GM12878 (cell line): ENCODE measurements around the gene ENTREP1. TPM values are rescaled to one million over a fixed set of nuclear protein-coding genes. Genes with fewer than 3 reads are reported as not detected.

Source experiments
- ATAC-seq: fragments of 200-7000 bp; cut with Tn5 transposase; 3 replicates; pipeline ENCODE4 v1.9.1; 2020; ENCODE audit warnings: mild to moderate bottlenecking, moderate library complexity
- BruUV-seq: library from RNA; stranded (reverse); fragments of 400-500 nt; replicated peaks from 2 replicates; lab custom pipeline; 2021; lab: Mats Ljungman, UMichigan
- CTCF ChIA-PET: fragments of 300-600 bp; sonication (Branson Sonifier 250); formaldehyde crosslinking; extraction: SDS; loops from one replicate; lab custom pipeline; 2021; ENCODE audit warnings: inconsistent platforms; lab: Yijun Ruan, JAX
- POLR2A ChIA-PET: fragments of 350-600 bp; formaldehyde crosslinking; extraction: SDS; loops from one replicate; lab custom pipeline; 2021; ENCODE audit warnings: inconsistent platforms; lab: Charles Lee
- RAD21 ChIA-PET: fragments of 300-600 bp; sonication (Branson Sonifier 250); formaldehyde crosslinking; loops from one replicate; lab custom pipeline; 2023; ENCODE audit warnings: antibody characterized with exemption; ENCODE audit not compliant: unreplicated experiment; lab: Charles Lee
- SMC1A ChIA-PET: fragments of 300-600 bp; sonication (Branson Sonifier 250); formaldehyde crosslinking; loops from one replicate; lab custom pipeline; 2023; ENCODE audit not compliant: unreplicated experiment, uncharacterized antibody; lab: Charles Lee
- DNase-seq: peaks from one replicate; pipeline ENCODE4 v3.0.0-alpha.2; 2011; ENCODE audit warnings: low read depth, low spot score
- FAIRE-seq: peaks from 3 replicates; lab custom pipeline; 2011; peaks lifted over from hg19 to GRCh38; lab: Jason Lieb, UNC
- H2AFZ ChIP-seq: 2 replicates; pipeline ENCODE4 v1.6.0; 2011; ENCODE audit warnings: low read depth, low read length, control low read depth; ENCODE audit not compliant: control insufficient read depth
- H3K27ac ChIP-seq: 2 replicates; pipeline ENCODE4 v1.5.1; 2011; ENCODE audit warnings: control low read depth; ENCODE audit not compliant: control insufficient read depth, insufficient read depth
- H3K27me3 ChIP-seq, 2 experiments: replicated peaks in 1 of 2; 2 replicates each; pipeline versions ENCODE4 v1.6.0 to v1.6.1; 2011; ENCODE audit warnings: low read length in 1 of 2; ENCODE audit not compliant: control insufficient read depth in 2 of 2, insufficient read depth in 2 of 2
- H3K36me3 ChIP-seq, 2 experiments: 2 replicates each; pipeline ENCODE4 v1.5.1; 2011; ENCODE audit warnings: low read length in 1 of 2; ENCODE audit not compliant: control insufficient read depth in 2 of 2, insufficient read depth in 2 of 2
- H3K4me1 ChIP-seq: 2 replicates; pipeline ENCODE4 v1.6.1; 2011; ENCODE audit warnings: mild to moderate bottlenecking, low read length, moderate library complexity, mixed read lengths; ENCODE audit not compliant: control insufficient read depth, insufficient read depth
- H3K4me2 ChIP-seq: 2 replicates; pipeline ENCODE4 v1.6.0; 2011; ENCODE audit warnings: control low read depth; ENCODE audit not compliant: control insufficient read depth, insufficient read depth
- H3K4me3 ChIP-seq: fragments of 200-600 bp; sonication (generic); 2 replicates; pipeline ENCODE4 v1.5.1; 2016
- H3K79me2 ChIP-seq: 2 replicates; pipeline ENCODE4 v1.6.0; 2011; ENCODE audit warnings: low read length; ENCODE audit not compliant: control insufficient read depth, insufficient read depth
- H3K9ac ChIP-seq: 2 replicates; pipeline ENCODE4 v1.8.0; 2011; ENCODE audit warnings: low read length, control low read depth, mixed read lengths; ENCODE audit not compliant: control insufficient read depth, insufficient read depth
- H3K9me3 ChIP-seq: replicated peaks from 3 replicates; pipeline ENCODE4 v1.5.1; 2011; ENCODE audit warnings: mild to moderate bottlenecking, low read length; ENCODE audit not compliant: control insufficient read depth, insufficient read depth
- H4K20me1 ChIP-seq: 2 replicates; pipeline ENCODE4 v1.6.0; 2011; ENCODE audit not compliant: control insufficient read depth, insufficient read depth
- EP300 ChIP-seq, 2 experiments: fragments of 150-350 bp in 1 of 2; IDR thresholded peaks; 2 replicates each; pipeline ENCODE4 v1.6.1; 2011 to 2012; ENCODE audit warnings: low read depth in 2 of 2, low read length in 2 of 2, borderline replicate concordance in 1 of 2, improper control_type of control experiment in 1 of 2, inconsistent platforms in 1 of 2; ENCODE audit not compliant: control insufficient read depth in 1 of 2
- GATAD2B ChIP-seq: fragments of 450-650 bp; conservative IDR thresholded peaks from 2 replicates; pipeline ENCODE4 v1.6.1; 2017; ENCODE audit warnings: low read depth, mild to moderate bottlenecking, moderate library complexity
- JUND ChIP-seq: IDR thresholded peaks from 2 replicates; pipeline ENCODE4 v1.6.1; 2012; ENCODE audit warnings: low read depth, mild to moderate bottlenecking, low read length, improper control_type of control experiment, moderate library complexity
- LARP7 ChIP-seq: fragments of 450-650 bp; IDR thresholded peaks from 2 replicates; pipeline ENCODE4 v1.6.1; 2017; ENCODE audit warnings: mild to moderate bottlenecking
- MXI1 ChIP-seq: fragments of 150-350 bp; IDR thresholded peaks from 2 replicates; pipeline ENCODE4 v1.6.1; 2011; ENCODE audit warnings: low read depth, mild to moderate bottlenecking, inconsistent platforms, low read length, improper control_type of control experiment
- NBN ChIP-seq: fragments of 450-650 bp; IDR thresholded peaks from 2 replicates; pipeline ENCODE4 v1.6.1; 2016
- NFYB ChIP-seq: IDR thresholded peaks from 2 replicates; pipeline ENCODE4 v1.6.1; 2011; ENCODE audit warnings: low read depth, mild to moderate bottlenecking, low read length, improper control_type of control experiment, moderate library complexity; ENCODE audit not compliant: insufficient read depth
- POLR2AphosphoS2 ChIP-seq: IDR thresholded peaks from 2 replicates; pipeline ENCODE4 v1.6.1; 2011; ENCODE audit warnings: low read depth, mild to moderate bottlenecking, low read length, improper control_type of control experiment, moderate library complexity
- RCOR1 ChIP-seq: conservative IDR thresholded peaks from 2 replicates; pipeline ENCODE4 v1.6.1; 2012; ENCODE audit warnings: low read depth, low read length, improper control_type of control experiment
- RELA ChIP-seq: fragments of 450-650 bp; IDR thresholded peaks from 2 replicates; pipeline ENCODE4 v1.8.0; 2014; ENCODE audit warnings: borderline replicate concordance; ENCODE audit not compliant: partially characterized antibody
- SMAD5 ChIP-seq: IDR thresholded peaks from 2 replicates; pipeline ENCODE4 v1.6.1; 2016; ENCODE audit warnings: antibody characterized with exemption, low read depth
- STAT3 ChIP-seq: IDR thresholded peaks from 2 replicates; pipeline ENCODE4 v1.6.1; 2011; ENCODE audit warnings: low read depth, low read length, improper control_type of control experiment
- WGBS: methylation state at CpG from one replicate; pipeline ENCODE4 v1.1.6; 2016; ENCODE audit warnings: low lambda C conversion rate; ENCODE audit not compliant: insufficient replicate concordance, insufficient coverage; ENCODE audit errors: missing lambda C conversion rate; 5-methylcytosine and 5-hydroxymethylcytosine counted together
- in situ Hi-C: fragments of 300-500 bp; cut with MboI; formaldehyde crosslinking; loops from 9 replicates; pipeline ENCODE4 v1.14.3; 2018; ENCODE audit warnings: mixed read lengths
- intact Hi-C: fragments of 100-400 bp; cut with micrococcal nuclease; formaldehyde crosslinking; loops from one replicate; pipeline ENCODE4 v1.14.2; 2022; ENCODE audit not compliant: unreplicated experiment
- polyA plus RNA-seq, 11 experiments: library from polyadenylated mRNA; depleted of rRNA in 4 of 11; unstranded in 6 of 11; stranded (reverse) in 5 of 11; fragments of >200 nt; fragmentation: Nextera tagmentation in 4 of 11; fragmentation: Illumina TruSeq in 1 of 11; extraction: Ambion mirVana in 4 of 11; extraction: Trizol in 1 of 11; gene quantifications; 1 replicate in 1 of 11; 2 replicates in 10 of 11; pipeline versions ENCODE4 v1.2.1 to v1.2.3, GENCODE V29; 2011 to 2016; ENCODE audit warnings: inconsistent platforms in 2 of 11, missing spikeins in 2 of 11, low read depth in 1 of 11
- total RNA-seq, 4 experiments: library from RNA; depleted of rRNA in 3 of 4; stranded (reverse); fragments of >200 nt in 3 of 4; fragmentation: Illumina TruSeq in 1 of 4; extraction: Trizol in 1 of 4; gene quantifications; 2 replicates each; pipeline versions ENCODE4 v1.2.1 to v1.2.3, GENCODE V29; 2013 to 2021
- TF ChIP-seq, protein P1 (sequence below): fragments of 450-650 bp; formaldehyde crosslinking; IDR thresholded peaks from 2 replicates; pipeline ENCODE4 v1.4.0; 2020; ENCODE audit warnings: mild to moderate bottlenecking, moderate library complexity
- TF ChIP-seq, protein P2 (sequence below): fragments of 450-650 bp; IDR thresholded peaks from 2 replicates; pipeline ENCODE4 v1.6.1; 2017; ENCODE audit warnings: borderline replicate concordance
- TF ChIP-seq, protein P3 (sequence below): fragments of 450-650 bp; IDR thresholded peaks from 2 replicates; pipeline ENCODE4 v1.6.1; 2016; ENCODE audit warnings: mild to moderate bottlenecking
- TF ChIP-seq, protein P4 (sequence below): fragments of 450-650 bp; IDR thresholded peaks from 2 replicates; pipeline ENCODE4 v1.6.1; 2017; ENCODE audit warnings: mild to moderate bottlenecking, low read depth, inconsistent platforms; ENCODE audit not compliant: poor library complexity, severe bottlenecking

The ENTREP1 gene
- total and polyA plus RNA-seq, 10 of the 15 experiments (the other 5 are each of a cell fraction or from before 2014, with no cell fraction given): not detected

DNA sequence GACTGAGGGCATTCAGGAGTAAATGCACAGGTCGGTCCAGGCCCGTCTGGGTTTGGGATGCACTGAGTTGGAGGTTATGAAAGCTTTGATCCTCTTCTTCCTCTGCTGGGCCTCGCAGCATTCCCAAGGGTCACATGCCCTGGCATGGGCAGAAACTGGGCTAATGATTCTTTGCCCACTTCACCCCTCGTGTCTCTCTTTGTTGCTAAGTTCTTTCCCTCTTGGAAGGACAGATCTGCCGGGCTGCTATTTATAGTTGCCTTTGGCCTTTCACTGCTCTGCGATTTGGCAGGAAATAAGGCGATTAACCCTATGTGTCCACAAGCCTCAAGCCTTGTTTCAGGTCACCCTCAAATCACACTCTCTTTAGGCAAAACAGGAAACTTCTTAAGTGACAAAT, 66.9 kb downstream of the ENTREP1 start (continued):
- TF ChIP-seq, protein P1, sequence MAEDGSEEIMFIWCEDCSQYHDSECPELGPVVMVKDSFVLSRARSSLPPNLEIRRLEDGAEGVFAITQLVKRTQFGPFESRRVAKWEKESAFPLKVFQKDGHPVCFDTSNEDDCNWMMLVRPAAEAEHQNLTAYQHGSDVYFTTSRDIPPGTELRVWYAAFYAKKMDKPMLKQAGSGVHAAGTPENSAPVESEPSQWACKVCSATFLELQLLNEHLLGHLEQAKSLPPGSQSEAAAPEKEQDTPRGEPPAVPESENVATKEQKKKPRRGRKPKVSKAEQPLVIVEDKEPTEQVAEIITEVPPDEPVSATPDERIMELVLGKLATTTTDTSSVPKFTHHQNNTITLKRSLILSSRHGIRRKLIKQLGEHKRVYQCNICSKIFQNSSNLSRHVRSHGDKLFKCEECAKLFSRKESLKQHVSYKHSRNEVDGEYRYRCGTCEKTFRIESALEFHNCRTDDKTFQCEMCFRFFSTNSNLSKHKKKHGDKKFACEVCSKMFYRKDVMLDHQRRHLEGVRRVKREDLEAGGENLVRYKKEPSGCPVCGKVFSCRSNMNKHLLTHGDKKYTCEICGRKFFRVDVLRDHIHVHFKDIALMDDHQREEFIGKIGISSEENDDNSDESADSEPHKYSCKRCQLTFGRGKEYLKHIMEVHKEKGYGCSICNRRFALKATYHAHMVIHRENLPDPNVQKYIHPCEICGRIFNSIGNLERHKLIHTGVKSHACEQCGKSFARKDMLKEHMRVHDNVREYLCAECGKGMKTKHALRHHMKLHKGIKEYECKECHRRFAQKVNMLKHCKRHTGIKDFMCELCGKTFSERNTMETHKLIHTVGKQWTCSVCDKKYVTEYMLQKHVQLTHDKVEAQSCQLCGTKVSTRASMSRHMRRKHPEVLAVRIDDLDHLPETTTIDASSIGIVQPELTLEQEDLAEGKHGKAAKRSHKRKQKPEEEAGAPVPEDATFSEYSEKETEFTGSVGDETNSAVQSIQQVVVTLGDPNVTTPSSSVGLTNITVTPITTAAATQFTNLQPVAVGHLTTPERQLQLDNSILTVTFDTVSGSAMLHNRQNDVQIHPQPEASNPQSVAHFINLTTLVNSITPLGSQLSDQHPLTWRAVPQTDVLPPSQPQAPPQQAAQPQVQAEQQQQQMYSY (CRISPR knock-in tag): no peak
- no peak for TF ChIP-seq POLR2AphosphoS2

DNA sequence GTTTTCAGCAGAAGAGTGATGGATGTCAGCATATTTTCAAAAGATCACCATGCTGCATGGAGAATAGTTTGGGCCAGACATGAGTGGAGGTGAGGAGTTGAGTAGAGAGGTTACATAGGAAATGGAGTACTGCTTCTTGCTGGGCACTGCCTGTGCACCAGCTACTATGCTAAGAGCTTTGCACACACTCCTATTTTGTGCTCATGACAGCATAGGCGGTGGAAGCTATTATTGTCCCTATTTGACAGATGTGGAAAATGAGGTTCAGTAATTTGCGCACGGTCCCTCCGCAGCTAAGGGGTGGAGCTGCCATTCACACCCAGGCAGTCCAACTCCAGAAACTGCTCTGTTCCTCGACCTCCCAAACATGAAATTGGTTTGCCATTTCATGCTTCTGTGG, 67.8 kb downstream of the ENTREP1 start:
- CTCF ChIA-PET: no interaction called here
- 60% methylated on average over 5 of the region's 5 CpGs for WGBS
- Histone ChIP-seq H3K9ac (no peak overlapping the region), H2AFZ (no peak overlapping the region), H3K79me2 (no peaks in the 10 kb centered on the region), H3K27ac (no peak overlapping the region), H3K4me1 (no peaks in the 10 kb centered on the region), H3K36me3 (no peaks in the 10 kb centered on the region), H3K27me3 (no peaks in the 10 kb centered on the region; a peak in 1 of 4 replicates), H4K20me1 (no peaks in the 10 kb centered on the region), H3K4me3 (no peak overlapping the region), H3K4me2 (no peak overlapping the region), H3K9me3 (no peaks in the 10 kb centered on the region)
- SMC1A ChIA-PET: no interaction called here
- ATAC-seq (no peak), DNase-seq (no peak), FAIRE-seq (no peak)
- BruUV-seq: no TSS peak
- POLR2A ChIA-PET: no interaction called here
- intact Hi-C loops (no loop called here), in situ Hi-C loops (no loop called here)
- RAD21 ChIA-PET: no interaction called here
- TF ChIP-seq RELA (no peak), SMAD5 (no peak), MXI1 (no peak), LARP7 (no peak), STAT3 (no peak), NFYB (no peak), GATAD2B (no peak), RCOR1 (no peak), EP300 (IDR thresholded peaks at IDR 0.05; ENCODE audit: borderline replicate concordance in 1 of 2, control insufficient read depth in 1 of 2, low read depth in 2 of 2, low read length in 2 of 2) (no peak), JUND (no peak), NBN (no peak)
- TF ChIP-seq, protein P2, sequence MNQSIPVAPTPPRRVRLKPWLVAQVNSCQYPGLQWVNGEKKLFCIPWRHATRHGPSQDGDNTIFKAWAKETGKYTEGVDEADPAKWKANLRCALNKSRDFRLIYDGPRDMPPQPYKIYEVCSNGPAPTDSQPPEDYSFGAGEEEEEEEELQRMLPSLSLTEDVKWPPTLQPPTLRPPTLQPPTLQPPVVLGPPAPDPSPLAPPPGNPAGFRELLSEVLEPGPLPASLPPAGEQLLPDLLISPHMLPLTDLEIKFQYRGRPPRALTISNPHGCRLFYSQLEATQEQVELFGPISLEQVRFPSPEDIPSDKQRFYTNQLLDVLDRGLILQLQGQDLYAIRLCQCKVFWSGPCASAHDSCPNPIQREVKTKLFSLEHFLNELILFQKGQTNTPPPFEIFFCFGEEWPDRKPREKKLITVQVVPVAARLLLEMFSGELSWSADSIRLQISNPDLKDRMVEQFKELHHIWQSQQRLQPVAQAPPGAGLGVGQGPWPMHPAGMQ: no peak
- TF ChIP-seq, protein P3, sequence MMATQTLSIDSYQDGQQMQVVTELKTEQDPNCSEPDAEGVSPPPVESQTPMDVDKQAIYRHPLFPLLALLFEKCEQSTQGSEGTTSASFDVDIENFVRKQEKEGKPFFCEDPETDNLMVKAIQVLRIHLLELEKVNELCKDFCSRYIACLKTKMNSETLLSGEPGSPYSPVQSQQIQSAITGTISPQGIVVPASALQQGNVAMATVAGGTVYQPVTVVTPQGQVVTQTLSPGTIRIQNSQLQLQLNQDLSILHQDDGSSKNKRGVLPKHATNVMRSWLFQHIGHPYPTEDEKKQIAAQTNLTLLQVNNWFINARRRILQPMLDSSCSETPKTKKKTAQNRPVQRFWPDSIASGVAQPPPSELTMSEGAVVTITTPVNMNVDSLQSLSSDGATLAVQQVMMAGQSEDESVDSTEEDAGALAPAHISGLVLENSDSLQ: no peak
- TF ChIP-seq, protein P4, sequence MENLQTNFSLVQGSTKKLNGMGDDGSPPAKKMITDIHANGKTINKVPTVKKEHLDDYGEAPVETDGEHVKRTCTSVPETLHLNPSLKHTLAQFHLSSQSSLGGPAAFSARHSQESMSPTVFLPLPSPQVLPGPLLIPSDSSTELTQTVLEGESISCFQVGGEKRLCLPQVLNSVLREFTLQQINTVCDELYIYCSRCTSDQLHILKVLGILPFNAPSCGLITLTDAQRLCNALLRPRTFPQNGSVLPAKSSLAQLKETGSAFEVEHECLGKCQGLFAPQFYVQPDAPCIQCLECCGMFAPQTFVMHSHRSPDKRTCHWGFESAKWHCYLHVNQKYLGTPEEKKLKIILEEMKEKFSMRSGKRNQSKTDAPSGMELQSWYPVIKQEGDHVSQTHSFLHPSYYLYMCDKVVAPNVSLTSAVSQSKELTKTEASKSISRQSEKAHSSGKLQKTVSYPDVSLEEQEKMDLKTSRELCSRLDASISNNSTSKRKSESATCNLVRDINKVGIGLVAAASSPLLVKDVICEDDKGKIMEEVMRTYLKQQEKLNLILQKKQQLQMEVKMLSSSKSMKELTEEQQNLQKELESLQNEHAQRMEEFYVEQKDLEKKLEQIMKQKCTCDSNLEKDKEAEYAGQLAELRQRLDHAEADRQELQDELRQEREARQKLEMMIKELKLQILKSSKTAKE: no peak
